ENCODE results near the gene TIMM44. TPM values are rescaled to one million over a fixed set of nuclear protein-coding genes. Genes with fewer than 3 reads are reported as not detected.
A peak's percentile ranks its signal among the peaks of the same experiment; 100 is the strongest.

Gene TIMM44
- total and polyA plus RNA-seq, 11 donors: 55.9 to 140 (median 72.9) TPM

GRCh38 chr19:7912697-7913564 is 30.5 kb downstream of the TIMM44 start:
- WGBS, 4 donors: 91 to 95% (median 93%) methylated on average over 36 to 39 of the region's 39 CpGs
- Histone ChIP-seq H3K9me3 (no peaks in the 10 kb centered on the region), H3K36me3 (peaks cover 12 to 44% (median 32%) of the 10 kb centered on the region in 9 donors), H3K27ac (no peak overlapping the region), H3K27me3 (peaks cover 16 to 35% (median 28%) of the 10 kb centered on the region in 9 donors), H3K4me1 (peaks cover 0 to 47% (median 20%) of the 10 kb centered on the region in 12 donors), H3K4me3 (no peak overlapping the region)
- ATAC-seq (no peak), DNase-seq (no peak)
- no peak for TF ChIP-seq CTCF (IDR thresholded peaks at IDR 0.05)
- TF ChIP-seq POLR2A (IDR thresholded peaks at IDR 0.05): no peak
- intact Hi-C loops (cut with DNase I): no loop called here

- ATAC-seq (no peak), DNase-seq (no peak)
- Histone ChIP-seq H3K4me1 (peaks cover 0 to 47% (median 18%) of the 10 kb centered on the region in 12 donors), H3K27me3 (peaks cover 9 to 28% (median 21%) of the 10 kb centered on the region in 9 donors), H3K27ac (no peak overlapping the region), H3K4me3 (no peak overlapping the region), H3K9me3 (no peaks in the 10 kb centered on the region), H3K36me3 (peaks cover 12 to 44% (median 32%) of the 10 kb centered on the region in 9 donors)
- TF ChIP-seq CTCF (IDR thresholded peaks at IDR 0.05): no peak
- no peak for TF ChIP-seq POLR2A (IDR thresholded peaks at IDR 0.05)
- intact Hi-C loops (cut with DNase I): no loop called here
- 90 to 91% (median 91%) methylated on average over 18 to 31 of the region's 31 CpGs for WGBS, 4 donors
Measured at GRCh38 chr19:7912144-7912696, 31.2 kb downstream of the TIMM44 start.

GRCh38 chr19:7911508-7912143 is 31.8 kb downstream of the TIMM44 start:
- Histone ChIP-seq H3K27me3 (peaks cover 5 to 22% (median 15%) of the 10 kb centered on the region in 9 donors), H3K27ac (no peak overlapping the region), H3K9me3 (no peaks in the 10 kb centered on the region), H3K4me1 (peaks cover 0 to 47% (median 18%) of the 10 kb centered on the region in 12 donors), H3K36me3 (peaks cover 12 to 47% (median 32%) of the 10 kb centered on the region in 9 donors), H3K4me3 (no peak overlapping the region)
- intact Hi-C loops (cut with DNase I): no loop called here
- ATAC-seq (no peak), DNase-seq (peak in 1 of 5 donors; percentile 64)
- 86 to 95% (median 91%) methylated on average over 10 to 18 of the region's 18 CpGs for WGBS, 4 donors
- TF ChIP-seq POLR2A (IDR thresholded peaks at IDR 0.05) (no peak), CTCF (IDR thresholded peaks at IDR 0.05) (no peak)
